Common myeloid progenitor, CD34-positive (primary cell): ENCODE measurements around the gene TBC1D23.
"Not testable (repeated sequence)": the region's sequence is repeated elsewhere in the genome, so short reads cannot be mapped to it uniquely, and the experiment has no call there.

Experiments
- CTCF ChIA-PET: fragments of 350-600 bp; sonication (Branson Sonifier 250); formaldehyde crosslinking; loops from one replicate; lab custom pipeline; 2021; ENCODE audit warnings: antibody characterized with exemption; lab: Charles Lee
- POLR2A ChIA-PET: fragments of 350-600 bp; sonication (Branson Sonifier 250); formaldehyde crosslinking; loops from one replicate; lab custom pipeline; 2021; ENCODE audit warnings: antibody characterized with exemption; lab: Charles Lee
- DNase-seq, 3 donors: peaks; one replicate each; pipeline versions ENCODE4 v3.0.0 to v3.0.0-alpha.2; 2013
- H3K27ac ChIP-seq, 2 experiments: 1 replicate in 1 of 2; 2 replicates in 1 of 2; pipeline ENCODE4 v1.7.0; 2013; ENCODE audit warnings: inconsistent platforms in 2 of 2, low read length in 2 of 2, mild to moderate bottlenecking in 2 of 2, low read depth in 1 of 2, moderate library complexity in 1 of 2; ENCODE audit not compliant: severe bottlenecking in 2 of 2, insufficient read depth in 1 of 2, poor library complexity in 1 of 2
- H3K27me3 ChIP-seq, 5 experiments: replicated peaks in 2 of 5; 1 replicate in 3 of 5; 2 replicates in 2 of 5; pipeline versions ENCODE4 v1.6.1 to v1.7.0; 2013; ENCODE audit warnings: low read length in 4 of 5, mild to moderate bottlenecking in 2 of 5, moderate library complexity in 2 of 5, inconsistent platforms in 1 of 5; ENCODE audit not compliant: insufficient read depth in 5 of 5, control insufficient read depth in 4 of 5
- H3K36me3 ChIP-seq, 4 experiments: 1 replicate in 2 of 4; 2 replicates in 2 of 4; pipeline versions ENCODE4 v1.6.1 to v1.7.0; 2013; ENCODE audit warnings: low read length in 3 of 4, control low read depth in 1 of 4, mild to moderate bottlenecking in 1 of 4; ENCODE audit not compliant: control insufficient read depth in 4 of 4, insufficient read depth in 4 of 4
- H3K4me1 ChIP-seq, 4 experiments: 1 replicate in 3 of 4; 2 replicates in 1 of 4; pipeline versions ENCODE4 v1.6.1 to v1.7.1; 2013; ENCODE audit warnings: low read length in 3 of 4, mild to moderate bottlenecking in 3 of 4, control low read depth in 1 of 4, inconsistent platforms in 1 of 4, moderate library complexity in 1 of 4; ENCODE audit not compliant: control insufficient read depth in 4 of 4, insufficient read depth in 4 of 4; ENCODE audit errors: control extremely low read depth in 1 of 4
- H3K4me3 ChIP-seq, 7 experiments: 1 replicate in 4 of 7; 2 replicates in 3 of 7; pipeline versions ENCODE4 v1.5.1 to v1.7.0; 2013; ENCODE audit warnings: mild to moderate bottlenecking in 7 of 7, low read length in 6 of 7, moderate library complexity in 6 of 7, inconsistent platforms in 2 of 7, low read depth in 2 of 7, control low read depth in 1 of 7; ENCODE audit not compliant: insufficient read depth in 4 of 7, control insufficient read depth in 1 of 7; ENCODE audit errors: extremely low read depth in 1 of 7
- H3K9me3 ChIP-seq, 5 experiments: 1 replicate in 4 of 5; 2 replicates in 1 of 5; pipeline versions ENCODE4 v1.6.1 to v1.7.1; 2013; ENCODE audit warnings: low read length in 4 of 5, mild to moderate bottlenecking in 2 of 5, inconsistent platforms in 1 of 5, low read depth in 1 of 5, moderate library complexity in 1 of 5; ENCODE audit not compliant: control insufficient read depth in 4 of 5, insufficient read depth in 2 of 5; ENCODE audit errors: control extremely low read depth in 1 of 5
- WGBS: methylation state at CpG from one replicate; pipeline ENCODE4 v1.1.5; 2013; ENCODE audit not compliant: insufficient coverage; 5-methylcytosine and 5-hydroxymethylcytosine counted together

TBC1D23 gene

DNA sequence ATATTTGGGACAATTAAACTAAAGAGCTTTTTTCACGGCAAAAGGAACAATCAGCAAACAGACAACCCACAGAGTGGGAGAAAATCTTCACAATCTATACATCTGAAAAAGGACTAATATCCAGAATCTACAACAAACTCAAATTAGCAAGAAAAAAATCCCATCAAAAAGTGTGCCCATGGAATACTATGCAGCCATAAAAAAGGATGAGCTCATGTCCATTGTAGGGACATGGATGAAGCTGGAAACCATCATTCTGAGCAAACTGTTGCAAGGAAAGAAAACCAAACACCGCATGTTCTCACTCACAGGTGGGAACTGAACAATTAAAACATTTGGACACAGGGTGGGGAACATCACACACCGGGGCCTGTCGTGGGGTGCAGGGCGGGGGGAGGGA lies 66.6 kb downstream of the TBC1D23 start:
- H3K27me3 ChIP-seq, CTCF ChIA-PET, DNase-seq, H3K9me3 ChIP-seq, H3K4me3 ChIP-seq, H3K27ac ChIP-seq, H3K4me1 ChIP-seq, POLR2A ChIA-PET: not testable (repeated sequence)
- H3K36me3 ChIP-seq = peaks cover 0 to 10% (median 5%) of the 10 kb centered on the region in 4 experiments
- WGBS = 100% methylated on average over 2 of the region's 5 CpGs

- 94% methylated on average over 3 of the region's 4 CpGs for WGBS
- CTCF ChIA-PET = interaction anchor here (0.8 kb wide), 1 partner anchor 16 kb away, joined by 3 read pairs; no protein-coding TSS in a partner anchor
- Histone ChIP-seq H3K36me3 (peaks cover 0 to 8% (median 4%) of the 10 kb centered on the region in 4 experiments), H3K4me3 (no peak overlapping the region), H3K27me3 (no peaks in the 10 kb centered on the region), H3K4me1 (peaks cover 0 to 16% (median 9%) of the 10 kb centered on the region in 4 experiments), H3K9me3 (peaks cover 0 to 2% (median 0%) of the 10 kb centered on the region in 5 experiments), H3K27ac (no peak overlapping the region)
- POLR2A ChIA-PET = interaction anchor here (0.6 kb wide), 1 partner anchor 84 kb away, joined by 3 read pairs; no protein-coding TSS in a partner anchor
- no peak for DNase-seq
Measured at GRCh38 chr3:100329800-100330489, 69.2 kb downstream of the TBC1D23 start.

- Histone ChIP-seq H3K4me1 (peaks cover 0 to 23% (median 16%) of the 10 kb centered on the region in 4 experiments), H3K27ac (no peak overlapping the region), H3K4me3 (no peak overlapping the region), H3K9me3 (peaks cover 0 to 2% (median 0%) of the 10 kb centered on the region in 5 experiments), H3K36me3 (peaks cover 0 to 8% (median 4%) of the 10 kb centered on the region in 4 experiments), H3K27me3 (no peaks in the 10 kb centered on the region)
- ChIA-PET POLR2A (no interaction called here), CTCF (interaction anchor here (1.7 kb wide), 1 partner anchor 380 kb away, joined by 4 read pairs; no protein-coding TSS in a partner anchor)
- 93% methylated on average over 3 of the region's 5 CpGs for whole genome bisulfite sequencing
- no peak for DNase-seq
Measured at GRCh38 chr3:100330651-100331050, 69.9 kb downstream of the TBC1D23 start.

DNA sequence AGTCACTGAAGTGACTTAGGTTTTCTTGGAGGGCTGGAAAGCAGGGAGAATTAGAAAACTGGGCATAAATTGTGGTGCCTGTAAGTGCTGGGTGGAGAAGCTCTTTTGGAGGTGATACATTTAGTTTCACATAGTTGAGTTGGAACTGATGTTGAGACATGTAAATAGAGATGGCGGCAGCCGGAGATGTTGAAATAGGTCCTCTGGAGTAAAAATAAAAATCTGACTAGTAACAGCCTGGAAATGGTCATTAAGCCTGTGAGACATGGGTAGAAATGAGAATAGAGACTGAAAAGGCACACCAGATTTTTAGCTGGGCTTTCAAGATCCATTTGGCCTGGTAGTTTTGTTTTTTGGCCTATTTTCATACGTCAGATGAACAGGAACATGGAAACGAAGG lies 70.9 kb downstream of the TBC1D23 start:
- whole genome bisulfite sequencing = 93% methylated on average over 3 of the region's 4 CpGs
- Histone ChIP-seq H3K27me3 (no peaks in the 10 kb centered on the region), H3K9me3 (peaks cover 0 to 2% (median 0%) of the 10 kb centered on the region in 5 experiments), H3K36me3 (peaks cover 0 to 5% (median 3%) of the 10 kb centered on the region in 4 experiments), H3K27ac (no peak overlapping the region), H3K4me3 (no peak overlapping the region), H3K4me1 (peaks cover 0 to 24% (median 19%) of the 10 kb centered on the region in 4 experiments)
- ChIA-PET POLR2A (no interaction called here), CTCF (interaction anchor here (0.7 to 1.7 kb wide), 2 partner anchors 39 to 379 kb away, joined by 3 to 4 read pairs; no protein-coding TSS in a partner anchor)
- no peak for DNase-seq

DNA sequence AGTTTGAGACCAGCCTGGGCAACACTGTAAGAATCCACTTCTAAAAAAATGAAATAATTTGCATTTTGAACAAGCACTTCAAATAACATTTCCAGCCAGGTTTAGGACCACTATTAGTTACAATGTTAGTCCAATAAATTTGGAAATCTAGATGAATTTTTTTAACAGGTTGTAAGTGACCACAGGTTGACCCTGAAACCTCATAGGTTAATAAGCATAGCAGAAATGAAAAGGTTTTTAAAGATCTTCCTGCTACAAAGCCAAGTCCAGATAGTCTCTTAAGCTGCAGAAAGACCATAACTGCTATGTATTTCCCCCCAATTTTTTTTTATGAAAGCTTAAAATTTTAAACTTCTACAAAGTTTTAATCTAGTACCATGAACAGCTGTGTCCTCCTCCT lies 72.3 kb downstream of the TBC1D23 start:
- no peaks in the 10 kb centered on the region for H3K9me3 ChIP-seq
- ChIA-PET CTCF (interaction anchor here (1.2 to 2.7 kb wide), 3 partner anchors 10 to 17 kb away, joined by 3 to 11 read pairs (median 4); no protein-coding TSS in a partner anchor), POLR2A (no interaction called here)
- H3K4me3 ChIP-seq = no peak overlapping the region
- peaks cover 0 to 24% (median 19%) of the 10 kb centered on the region in 4 experiments for H3K4me1 ChIP-seq
- H3K27ac ChIP-seq = no peak overlapping the region
- peaks cover 0 to 3% (median 1%) of the 10 kb centered on the region in 4 experiments for H3K36me3 ChIP-seq
- no peaks in the 10 kb centered on the region for H3K27me3 ChIP-seq
- no peak for DNase-seq

GRCh38 chr3:100333970-100334487 lies 73.2 kb downstream of the TBC1D23 start:
- DNase-seq = peak in 1 of 3 donors; percentile 10
- CTCF ChIA-PET = interaction anchor here (1.0 to 2.7 kb wide), 5 partner anchors 11 to 258 kb away, joined by 3 to 11 read pairs (median 4); no protein-coding TSS in a partner anchor
- POLR2A ChIA-PET = interaction anchor here (1.8 kb wide), 1 partner anchor 21 kb away, joined by 10 read pairs; no protein-coding TSS in a partner anchor
- 26% methylated on average over 13 of the region's 14 CpGs for WGBS
- H3K27ac ChIP-seq = peak overlapping the region; percentile 7 to 12
- peaks cover 0 to 24% (median 19%) of the 10 kb centered on the region in 4 experiments for H3K4me1 ChIP-seq
- H3K27me3 ChIP-seq = no peaks in the 10 kb centered on the region
- H3K36me3 ChIP-seq = peaks cover 0 to 12% (median 7%) of the 10 kb centered on the region in 4 experiments
- H3K4me3 ChIP-seq = peak overlapping the region; percentile 64 to 90 (median 78)
- H3K9me3 ChIP-seq = no peaks in the 10 kb centered on the region
